Left ventricle myocardium superior (tissue), 1 donor: Measurements from ENCODE around the gene FCRL3. TPM values are rescaled to one million over a fixed set of nuclear protein-coding genes. Genes with fewer than 3 reads are reported as not detected.
"Not testable (repeated sequence)": the region's sequence is repeated elsewhere in the genome, so short reads cannot be mapped to it uniquely, and the experiment has no call there.

ENCODE experiments used
- ATAC-seq: fragments of 200-7000 bp; cut with Tn5 transposase; one replicate; pipeline ENCODE4 v1.9.1; 2020; ENCODE audit warnings: mild to moderate bottlenecking, moderate library complexity
- DNase-seq: peaks from one replicate; pipeline ENCODE4 v3.0.0-alpha.2; 2020
- intact Hi-C: fragments of 100-400 bp; cut with micrococcal nuclease; formaldehyde crosslinking; loops from one replicate; pipeline ENCODE4 v1.11.0; 2022
- long read RNA-seq: library from polyadenylated mRNA; unstranded; transcript quantifications from one replicate; pipeline ENCODE4 v2.0.0, GENCODE V29; 2021
- total RNA-seq: library from RNA; stranded (reverse); fragmentation: NEBNext Ultra II Directional; extraction: Animal tissue kit (Norgen Biotek cat#: 25700); gene quantifications from one replicate; pipeline ENCODE4 v1.2.1, GENCODE V29; 2021
- donor health status: DM: no; HTN: yes; CAD: no; lungs with severe emphysema.

Gene FCRL3, protein sequence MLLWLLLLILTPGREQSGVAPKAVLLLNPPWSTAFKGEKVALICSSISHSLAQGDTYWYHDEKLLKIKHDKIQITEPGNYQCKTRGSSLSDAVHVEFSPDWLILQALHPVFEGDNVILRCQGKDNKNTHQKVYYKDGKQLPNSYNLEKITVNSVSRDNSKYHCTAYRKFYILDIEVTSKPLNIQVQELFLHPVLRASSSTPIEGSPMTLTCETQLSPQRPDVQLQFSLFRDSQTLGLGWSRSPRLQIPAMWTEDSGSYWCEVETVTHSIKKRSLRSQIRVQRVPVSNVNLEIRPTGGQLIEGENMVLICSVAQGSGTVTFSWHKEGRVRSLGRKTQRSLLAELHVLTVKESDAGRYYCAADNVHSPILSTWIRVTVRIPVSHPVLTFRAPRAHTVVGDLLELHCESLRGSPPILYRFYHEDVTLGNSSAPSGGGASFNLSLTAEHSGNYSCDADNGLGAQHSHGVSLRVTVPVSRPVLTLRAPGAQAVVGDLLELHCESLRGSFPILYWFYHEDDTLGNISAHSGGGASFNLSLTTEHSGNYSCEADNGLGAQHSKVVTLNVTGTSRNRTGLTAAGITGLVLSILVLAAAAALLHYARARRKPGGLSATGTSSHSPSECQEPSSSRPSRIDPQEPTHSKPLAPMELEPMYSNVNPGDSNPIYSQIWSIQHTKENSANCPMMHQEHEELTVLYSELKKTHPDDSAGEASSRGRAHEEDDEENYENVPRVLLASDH
- total RNA-seq = not detected
- long read RNA-seq, partial matches to known transcripts = 1 of 1 reads
- long read RNA-seq, other reads (novel, unspliced or antisense) = 0 of 1 reads

DNA sequence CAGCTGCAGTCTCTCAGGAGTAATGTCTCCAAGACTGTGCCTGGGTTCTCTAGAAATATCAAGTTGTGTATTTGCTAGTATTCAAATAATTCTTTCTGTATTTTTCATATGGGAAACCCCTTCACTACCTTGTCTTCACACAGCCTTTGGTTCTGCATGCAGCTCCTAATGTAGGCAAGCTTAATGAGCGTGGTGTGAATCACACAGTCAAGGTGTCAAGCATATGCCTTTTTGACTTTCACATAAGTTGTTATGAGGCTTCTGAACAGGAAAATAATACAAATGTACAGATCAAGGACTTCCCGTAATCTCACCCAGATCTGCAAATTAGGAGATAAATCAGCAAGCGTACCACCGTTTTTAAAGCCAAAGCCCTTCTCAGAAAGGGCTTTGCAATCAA lies at the start of gene FCRL3:
FCRL3 (minus strand) TSS at position 38 of the 400 bp plus-strand sequence. CDS start 280 bp downstream, outside the sequence.
- ATAC-seq (no peak), DNase-seq (no peak)
- intact Hi-C loops = no loop called here

DNA sequence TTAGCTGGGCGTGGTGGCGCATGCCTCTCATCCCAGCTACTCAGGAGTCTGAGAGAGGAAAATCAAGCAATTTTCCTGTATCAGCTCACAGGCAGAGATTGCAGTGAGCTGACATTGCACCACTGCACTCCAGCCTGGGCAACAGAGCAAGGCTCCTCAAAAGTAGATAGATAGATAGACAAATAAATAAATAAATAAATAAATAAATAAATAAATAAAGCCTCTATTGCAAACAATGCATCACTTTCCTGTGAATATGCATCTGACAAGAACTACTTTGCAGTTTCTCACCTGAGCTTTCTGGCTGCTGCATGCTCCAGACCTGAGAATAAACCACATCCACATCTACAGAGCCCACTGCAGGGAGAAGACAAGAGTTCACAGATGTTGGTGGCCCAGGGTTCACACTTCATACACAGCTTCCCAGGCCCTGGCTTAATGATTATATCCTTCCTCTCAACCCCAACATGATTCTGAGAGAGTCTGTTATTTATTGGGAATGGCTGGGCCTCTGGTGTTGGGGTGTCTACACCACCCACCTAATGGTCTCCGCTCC lies 47.8 kb upstream of the FCRL3 start:
- intact Hi-C loops = no loop called here
- ATAC-seq (no peak), DNase-seq (no peak)

DNA sequence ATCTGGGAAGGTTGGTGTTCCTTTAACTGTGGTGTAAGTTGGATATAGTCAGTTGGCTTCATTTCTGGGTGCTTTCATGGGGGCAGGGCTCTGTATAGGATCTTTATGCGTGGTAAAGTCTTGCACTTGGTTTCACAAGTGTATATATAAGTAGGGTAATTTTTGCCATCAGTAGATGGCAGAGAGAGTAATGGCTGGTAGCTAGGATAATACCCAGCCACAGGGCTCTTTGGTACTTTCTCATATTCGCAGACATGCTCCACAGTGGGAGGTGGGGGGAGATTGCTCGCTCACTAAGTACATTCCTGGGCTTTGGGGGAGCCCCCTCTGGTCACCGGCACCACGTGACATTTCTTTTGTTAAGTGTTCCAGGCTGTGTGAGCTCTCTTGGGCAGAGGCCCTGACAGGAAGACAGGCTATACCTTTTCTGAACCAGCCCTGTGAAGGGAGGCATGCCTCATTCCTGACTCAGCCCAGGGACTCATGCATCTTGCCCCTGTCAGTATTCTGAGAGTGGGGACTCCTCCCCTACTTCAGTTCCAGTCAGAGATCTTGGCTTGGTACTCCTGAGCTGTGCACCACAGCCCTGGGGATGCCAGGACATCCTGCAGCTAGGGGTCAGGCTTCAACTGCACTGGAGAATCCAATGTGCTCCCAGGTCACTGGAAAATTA lies 38.8 kb upstream of the FCRL3 start:
- intact Hi-C loops = no loop called here
- DNase-seq (no peak), ATAC-seq (no peak)

DNA sequence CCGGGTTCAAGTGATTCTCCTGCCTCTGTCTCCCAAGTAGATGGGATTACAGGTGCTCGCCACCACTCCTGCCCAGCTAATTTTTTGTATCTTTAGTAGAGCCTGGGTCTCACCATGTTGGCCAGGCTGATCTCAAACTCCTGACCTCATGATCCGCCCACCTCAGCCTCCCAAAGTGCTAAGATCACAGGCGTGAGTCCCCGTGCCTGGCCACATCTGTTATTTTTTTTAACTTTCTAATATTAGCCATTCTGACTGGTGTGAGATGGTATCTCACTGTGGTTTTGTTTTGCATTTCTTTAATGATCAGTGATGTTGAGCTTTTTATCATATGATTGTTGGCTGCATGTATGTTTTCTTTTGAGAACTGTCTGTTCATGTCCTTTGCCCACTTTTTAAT lies 35.4 kb upstream of the FCRL3 start:
- DNase-seq, ATAC-seq, intact Hi-C loops: not testable (repeated sequence)

DNA sequence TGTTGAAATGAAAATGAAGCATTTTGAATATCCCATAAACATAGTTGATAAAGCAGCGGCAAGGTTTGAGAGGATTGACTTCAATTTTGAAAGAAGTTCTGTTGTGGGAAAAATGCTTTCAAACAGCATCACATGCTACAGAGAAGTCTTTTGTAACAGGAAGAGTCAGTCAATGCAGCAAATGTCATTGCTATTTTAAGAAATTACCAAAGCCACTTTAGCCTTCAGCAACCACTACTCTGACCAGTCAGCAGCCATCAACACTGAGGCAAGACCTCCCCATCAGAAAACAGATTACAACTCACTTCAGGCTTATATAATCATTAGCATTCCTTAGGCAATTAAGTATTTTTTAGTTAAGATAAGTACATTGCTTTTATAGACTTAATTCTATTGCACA lies 33.8 kb upstream of the FCRL3 start:
- intact Hi-C loops = no loop called here
- DNase-seq (no peak), ATAC-seq (peak; percentile 17)

DNA sequence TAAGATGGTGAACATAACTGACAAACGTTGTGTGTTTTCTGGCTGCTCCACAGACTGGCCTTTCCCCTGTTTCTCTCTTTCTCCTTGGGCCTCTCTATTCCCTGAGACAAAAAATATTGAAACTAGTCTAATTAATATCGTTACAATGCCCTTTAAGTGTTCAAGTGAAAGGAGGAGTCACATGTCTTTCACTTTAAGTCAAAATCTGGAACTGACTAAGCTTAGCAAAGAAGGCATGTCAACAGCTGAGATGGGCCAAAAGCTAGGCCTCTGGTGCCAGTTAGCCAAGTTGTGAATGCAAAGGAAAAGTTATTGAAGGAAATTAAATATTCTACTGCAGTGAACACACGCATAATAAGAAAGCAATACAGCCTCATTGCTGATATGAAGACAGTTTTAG lies 32.2 kb upstream of the FCRL3 start:
- intact Hi-C loops = no loop called here
- ATAC-seq (no peak), DNase-seq (no peak)

DNA sequence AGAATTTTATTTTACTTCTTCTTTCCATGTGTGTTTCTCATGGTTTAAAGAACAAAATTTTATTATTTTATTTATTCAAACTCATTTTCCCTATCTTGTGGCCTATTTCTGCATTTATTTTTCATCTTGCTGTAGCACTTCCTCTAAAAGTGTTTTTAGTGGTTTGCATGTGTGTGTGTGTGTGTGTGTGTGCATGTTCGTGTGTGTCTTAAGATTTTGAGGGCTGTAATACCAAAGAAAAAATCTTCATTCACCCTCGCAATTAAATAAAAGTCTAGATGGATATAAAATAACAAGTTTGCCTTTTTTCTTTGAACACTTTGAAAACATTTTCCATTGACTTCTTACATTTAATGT lies 24.6 kb upstream of the FCRL3 start:
- intact Hi-C loops = no loop called here
- no peak for ATAC-seq
- DNase-seq = no peak

DNA sequence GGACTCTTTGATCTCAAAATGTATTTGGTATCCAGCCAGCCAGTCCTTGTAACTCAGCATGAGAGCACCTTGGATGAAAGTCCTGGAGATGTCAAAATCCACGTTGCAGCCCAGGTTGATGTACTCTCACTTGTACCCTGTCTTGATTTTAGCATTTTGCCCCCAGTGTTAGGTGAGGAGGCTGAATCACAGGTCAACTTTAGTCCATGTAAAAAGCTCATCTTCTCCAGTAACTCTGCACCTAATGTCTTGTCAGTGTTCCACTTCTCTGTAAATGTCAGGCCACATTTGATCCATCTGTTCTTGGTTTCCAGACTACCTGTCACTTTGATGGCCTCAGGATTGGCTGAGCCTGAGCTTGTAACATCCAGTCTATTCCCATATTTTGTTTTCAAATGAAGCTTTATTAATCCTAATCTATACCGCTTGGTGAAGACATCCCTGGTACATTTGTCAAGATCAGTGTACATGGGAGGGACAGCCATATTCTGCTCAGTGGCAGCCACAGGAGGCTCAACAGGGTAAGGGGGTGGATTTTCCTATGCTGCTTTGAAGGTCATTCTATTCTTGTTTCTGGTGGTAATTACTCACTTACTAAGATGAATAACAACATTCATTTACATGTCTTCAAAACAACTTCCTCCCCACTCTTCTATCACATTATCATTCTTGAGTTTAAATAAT lies 24.1 kb upstream of the FCRL3 start:
- ATAC-seq = no peak
- DNase-seq = no peak
- intact Hi-C loops = no loop called here

DNA sequence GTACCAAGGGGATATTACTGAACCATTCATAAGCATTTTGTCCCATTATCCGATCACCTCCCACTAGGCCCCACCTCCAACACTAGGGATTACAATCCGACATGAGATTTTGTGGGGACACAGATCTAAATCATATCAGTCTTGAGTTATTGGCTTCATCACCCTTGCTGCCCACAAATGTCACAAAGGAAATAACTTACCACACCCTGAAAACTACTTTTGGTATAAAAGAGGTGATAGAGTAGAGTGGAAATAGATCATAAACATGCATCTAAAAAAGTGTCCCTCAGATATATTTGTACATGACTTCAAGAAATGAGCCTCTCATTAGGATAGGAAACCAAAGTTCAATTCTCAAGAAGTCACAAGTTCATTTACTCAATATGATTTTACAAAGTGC lies 22.6 kb upstream of the FCRL3 start:
- DNase-seq = no peak
- ATAC-seq = no peak
- intact Hi-C loops = no loop called here

DNA sequence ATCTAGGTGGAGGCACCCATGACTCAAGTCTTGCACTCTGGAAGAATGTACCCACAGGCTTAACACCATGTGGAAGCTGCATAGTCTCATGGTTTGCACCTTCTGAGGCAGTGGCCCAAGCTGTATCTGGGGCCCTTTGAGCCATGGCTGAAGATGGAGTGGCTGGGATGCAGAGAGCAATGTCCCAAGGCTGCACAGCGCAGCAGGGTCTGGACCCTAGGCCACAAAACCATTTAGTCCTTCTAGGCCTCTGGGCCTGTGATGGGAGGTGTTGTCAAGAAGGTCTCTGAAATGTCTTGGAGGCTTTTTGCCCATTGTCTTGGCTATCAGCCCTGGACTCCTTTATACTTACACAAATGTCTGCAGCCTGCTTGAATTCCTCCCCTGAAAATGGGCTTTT lies 21.4 kb upstream of the FCRL3 start:
- DNase-seq (no peak), ATAC-seq (no peak)
- intact Hi-C loops = no loop called here

DNA sequence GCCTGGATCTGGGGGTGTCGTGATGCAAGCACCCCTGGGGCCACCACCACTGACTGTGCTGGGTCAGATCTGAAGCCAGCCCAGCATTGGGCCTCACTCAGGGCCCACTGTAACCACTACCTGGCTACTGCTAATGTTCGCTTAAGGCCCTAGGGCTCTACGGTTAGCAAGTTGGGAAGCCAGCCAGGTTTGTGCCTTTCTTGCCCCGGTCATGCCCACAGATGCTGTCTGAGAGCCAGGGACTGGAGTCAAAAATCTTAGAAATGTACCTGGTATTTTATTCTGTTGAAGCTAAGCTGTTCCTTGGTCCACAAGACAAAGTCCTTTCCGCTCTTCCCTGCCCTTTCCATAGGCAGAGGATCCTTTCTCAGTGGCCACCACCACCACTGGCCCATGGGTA lies 15.2 kb upstream of the FCRL3 start:
- no peak for DNase-seq
- intact Hi-C loops = no loop called here

DNA sequence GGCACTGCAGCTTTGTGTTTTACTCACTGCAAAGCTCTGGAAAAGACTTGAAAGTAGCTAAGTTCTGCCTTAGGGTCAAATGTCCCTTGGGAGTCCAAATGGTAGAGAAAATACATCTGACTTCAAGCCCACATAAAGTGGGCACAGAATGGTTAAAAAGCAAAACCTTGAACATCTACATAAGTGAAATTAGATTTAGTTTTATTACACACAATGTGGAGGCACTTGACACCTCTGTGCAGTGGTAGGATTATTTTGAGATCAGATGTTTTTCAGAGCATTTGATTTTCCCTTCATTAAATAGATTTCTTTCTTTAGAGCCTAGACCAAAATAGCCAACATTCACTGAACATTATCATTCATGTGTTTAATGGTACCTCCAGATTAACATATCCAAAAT lies 11.2 kb upstream of the FCRL3 start:
- ATAC-seq = no peak

More for the DNA sequence above, 15.2 kb upstream of the FCRL3 start:
- no peak for ATAC-seq

DNA sequence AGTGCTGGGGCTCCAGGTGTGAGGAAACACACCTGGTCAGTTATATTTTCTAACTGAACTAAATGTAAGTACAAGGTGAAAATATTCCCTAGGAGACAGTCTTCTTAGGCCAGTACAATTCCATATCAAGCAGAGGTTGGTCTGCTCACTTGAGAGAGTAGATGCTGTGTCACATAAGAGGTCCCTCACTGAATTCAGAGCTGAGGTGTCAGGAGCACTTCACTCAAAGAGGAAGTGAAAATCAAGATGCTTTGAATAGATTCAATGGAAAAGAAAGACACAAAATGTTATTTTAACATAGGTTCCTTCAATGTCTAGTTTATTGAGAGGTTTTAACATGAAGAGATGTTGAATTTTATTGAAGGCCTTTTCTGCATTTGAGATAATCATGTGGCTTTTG lies 4.3 kb upstream of the FCRL3 start:
- no peak for DNase-seq
- intact Hi-C loops = no loop called here
- no peak for ATAC-seq

More for the DNA sequence above, 11.2 kb upstream of the FCRL3 start:
- DNase-seq = no peak
- intact Hi-C loops = no loop called here

DNA sequence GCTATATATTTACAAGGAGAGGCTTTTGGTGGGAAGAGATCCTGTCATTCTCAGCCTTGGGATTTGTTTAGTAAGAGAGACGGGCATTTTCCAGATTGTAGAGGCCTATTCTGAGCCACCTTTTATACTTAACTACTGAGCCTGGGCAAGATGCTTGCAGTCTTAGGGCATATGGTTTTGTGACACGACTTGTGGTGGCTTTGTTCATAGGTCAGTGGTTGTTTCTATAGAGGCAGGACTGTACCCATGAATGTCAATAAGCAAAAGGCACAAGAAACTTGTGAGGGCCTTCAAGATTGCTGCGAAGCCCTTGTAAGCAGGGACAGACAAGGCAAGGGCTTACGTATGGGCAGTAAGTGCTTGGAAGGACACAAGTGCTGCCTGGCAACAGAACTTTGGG lies 3.4 kb upstream of the FCRL3 start:
- intact Hi-C loops = no loop called here
- DNase-seq (no peak), ATAC-seq (no peak)

DNA sequence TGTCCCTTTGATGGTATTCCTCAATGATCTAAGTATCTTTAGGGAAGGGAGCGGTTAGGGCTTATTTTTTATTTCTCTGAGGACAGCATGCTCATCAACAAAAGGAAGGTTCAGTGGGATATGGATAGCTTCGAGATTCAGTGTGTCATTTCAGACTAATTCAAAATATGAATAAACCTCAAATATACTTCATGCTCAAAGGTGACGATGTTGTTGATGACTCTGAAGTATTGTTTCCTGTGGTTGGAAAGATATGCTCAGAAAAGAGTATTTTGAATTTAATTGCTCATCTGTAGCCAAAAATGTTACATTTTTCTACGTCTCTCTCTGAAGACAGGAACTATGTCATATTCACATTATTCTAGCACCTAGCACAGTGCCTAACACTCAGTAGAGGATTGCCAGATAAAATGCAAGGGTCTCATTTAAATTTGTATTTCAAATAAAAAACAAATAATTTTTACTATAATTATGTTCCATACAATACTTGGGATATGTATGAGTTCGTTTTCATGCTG lies 1.8 kb upstream of the FCRL3 start:
- DNase-seq (no peak), ATAC-seq (no peak)
- intact Hi-C loops = no loop called here

DNA sequence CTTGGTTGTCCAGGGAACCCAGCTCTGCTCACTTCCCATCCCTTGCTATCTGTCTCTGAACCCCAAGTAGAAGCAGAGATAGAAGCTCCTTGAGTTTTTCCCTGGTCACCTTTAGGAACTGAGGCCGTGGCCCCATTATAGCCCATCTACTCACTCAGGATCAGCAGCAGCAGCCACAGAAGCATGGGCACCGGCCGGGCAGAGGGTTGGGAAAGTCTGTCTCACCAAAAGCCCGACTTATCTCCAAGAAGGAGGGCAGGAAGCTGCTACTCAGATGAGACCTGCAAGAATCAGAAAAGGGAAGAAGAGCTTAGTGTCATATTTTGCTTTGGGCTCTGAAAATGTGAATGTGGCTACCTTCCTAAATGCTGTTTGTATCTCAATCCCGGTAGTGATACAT lies 264 bp downstream of the FCRL3 start:
- intact Hi-C loops = no loop called here
- ATAC-seq (no peak), DNase-seq (no peak)

DNA sequence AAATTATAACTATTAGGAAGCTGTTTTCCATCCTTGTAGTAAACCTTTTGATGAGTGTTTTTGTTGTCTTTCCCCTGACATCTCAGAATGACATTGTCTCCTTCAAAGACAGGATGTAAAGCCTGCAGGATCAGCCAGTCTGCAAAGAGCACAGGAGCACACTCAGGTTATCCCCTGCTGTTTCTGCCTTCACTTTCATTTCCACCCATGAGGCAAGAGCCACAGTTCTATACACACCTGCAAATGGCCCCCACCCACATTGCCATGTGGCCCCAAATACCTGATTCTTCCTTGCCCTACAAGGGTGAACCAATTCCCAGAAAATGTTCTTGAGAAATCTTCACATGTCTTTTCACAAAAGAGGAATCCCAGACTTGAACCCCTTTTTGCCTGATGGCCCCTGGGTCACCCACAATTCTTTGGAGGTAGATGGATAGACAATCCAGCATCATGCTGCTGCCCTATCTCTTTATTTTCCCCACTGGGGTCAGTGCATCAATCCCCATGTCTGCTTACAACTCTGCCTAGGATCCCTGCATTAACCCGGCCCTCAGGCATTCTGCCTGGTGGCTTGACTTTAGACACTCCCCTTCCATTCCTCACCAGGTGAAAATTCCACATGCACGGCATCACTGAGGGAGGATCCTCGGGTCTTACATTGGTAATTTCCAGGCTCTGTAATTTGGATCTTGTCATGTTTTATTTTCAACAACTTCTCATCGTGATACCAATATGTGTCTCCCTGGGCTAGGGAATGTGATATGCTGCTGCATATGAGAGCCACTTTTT lies 2.6 kb downstream of the FCRL3 start:
- no peak for ATAC-seq
- intact Hi-C loops = no loop called here

DNA sequence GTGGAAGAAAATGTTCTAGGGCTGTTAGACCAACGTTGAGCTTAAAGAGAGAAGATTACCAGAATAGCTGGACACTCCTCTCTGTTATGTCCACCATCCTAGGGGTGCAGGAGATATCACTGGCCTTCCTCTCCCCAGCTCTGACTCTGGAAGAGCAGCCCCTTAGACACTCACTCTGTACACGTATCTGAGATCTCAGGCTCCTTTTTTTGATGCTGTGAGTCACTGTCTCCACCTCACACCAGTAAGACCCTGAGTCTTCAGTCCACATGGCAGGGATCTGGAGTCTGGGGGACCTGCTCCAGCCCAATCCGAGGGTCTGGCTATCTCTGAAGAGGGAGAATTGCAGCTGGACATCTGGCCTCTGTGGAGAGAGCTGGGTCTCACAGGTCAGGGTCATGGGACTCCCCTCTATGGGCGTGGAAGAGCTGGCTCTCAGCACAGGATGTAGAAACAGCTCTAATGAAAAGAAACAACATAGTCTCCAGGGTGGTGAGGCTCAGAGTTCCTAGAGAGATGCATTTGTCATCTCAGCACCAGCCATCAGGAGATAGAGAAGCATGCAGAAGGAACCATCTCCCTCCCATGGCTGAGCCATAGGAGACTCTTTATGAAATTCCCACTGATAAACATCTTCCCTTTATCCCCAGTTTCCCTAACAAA lies 3.5 kb downstream of the FCRL3 start:
- ATAC-seq (no peak), DNase-seq (no peak)
- intact Hi-C loops = no loop called here

More for the DNA sequence above, 2.6 kb downstream of the FCRL3 start:
- DNase-seq = no peak
